Fibroblast of villous mesenchyme (primary cell): ENCODE data around the gene NECTIN4. TPM values are rescaled to one million over a fixed set of nuclear protein-coding genes. Genes with fewer than 3 reads are reported as not detected.
"Not testable (repeated sequence)": the region's sequence is repeated elsewhere in the genome, so short reads cannot be mapped to it uniquely, and the experiment has no call there.

Experiments
- DNase-seq: peaks from one replicate; pipeline ENCODE4 v3.0.0-alpha.2; 2010; ENCODE audit warnings: low read depth
- H3K4me3 ChIP-seq: 2 replicates; pipeline ENCODE4 v1.5.1; 2011; ENCODE audit warnings: low read depth, mild to moderate bottlenecking, low read length
- total RNA-seq: library from RNA; depleted of rRNA; stranded (reverse); fragments of >200 nt; gene quantifications from 2 replicates; pipeline ENCODE4 v1.2.3, GENCODE V29; 2012
- TF ChIP-seq, protein P1 (sequence below): IDR thresholded peaks from 2 replicates; pipeline ENCODE4 v1.5.1; 2012; ENCODE audit warnings: low read depth, mild to moderate bottlenecking, low read length; ENCODE audit not compliant: insufficient read depth

NECTIN4 gene
- total RNA-seq, 1 donor = 2.6 TPM

GRCh38 chr1:161119092-161119903 lies 29.9 kb upstream of the NECTIN4 start:
- TF ChIP-seq, protein P1, sequence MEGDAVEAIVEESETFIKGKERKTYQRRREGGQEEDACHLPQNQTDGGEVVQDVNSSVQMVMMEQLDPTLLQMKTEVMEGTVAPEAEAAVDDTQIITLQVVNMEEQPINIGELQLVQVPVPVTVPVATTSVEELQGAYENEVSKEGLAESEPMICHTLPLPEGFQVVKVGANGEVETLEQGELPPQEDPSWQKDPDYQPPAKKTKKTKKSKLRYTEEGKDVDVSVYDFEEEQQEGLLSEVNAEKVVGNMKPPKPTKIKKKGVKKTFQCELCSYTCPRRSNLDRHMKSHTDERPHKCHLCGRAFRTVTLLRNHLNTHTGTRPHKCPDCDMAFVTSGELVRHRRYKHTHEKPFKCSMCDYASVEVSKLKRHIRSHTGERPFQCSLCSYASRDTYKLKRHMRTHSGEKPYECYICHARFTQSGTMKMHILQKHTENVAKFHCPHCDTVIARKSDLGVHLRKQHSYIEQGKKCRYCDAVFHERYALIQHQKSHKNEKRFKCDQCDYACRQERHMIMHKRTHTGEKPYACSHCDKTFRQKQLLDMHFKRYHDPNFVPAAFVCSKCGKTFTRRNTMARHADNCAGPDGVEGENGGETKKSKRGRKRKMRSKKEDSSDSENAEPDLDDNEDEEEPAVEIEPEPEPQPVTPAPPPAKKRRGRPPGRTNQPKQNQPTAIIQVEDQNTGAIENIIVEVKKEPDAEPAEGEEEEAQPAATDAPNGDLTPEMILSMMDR = peak; percentile 56
- peak overlapping the region; percentile 88 for H3K4me3 ChIP-seq
- DNase-seq = peak; percentile 84

DNA sequence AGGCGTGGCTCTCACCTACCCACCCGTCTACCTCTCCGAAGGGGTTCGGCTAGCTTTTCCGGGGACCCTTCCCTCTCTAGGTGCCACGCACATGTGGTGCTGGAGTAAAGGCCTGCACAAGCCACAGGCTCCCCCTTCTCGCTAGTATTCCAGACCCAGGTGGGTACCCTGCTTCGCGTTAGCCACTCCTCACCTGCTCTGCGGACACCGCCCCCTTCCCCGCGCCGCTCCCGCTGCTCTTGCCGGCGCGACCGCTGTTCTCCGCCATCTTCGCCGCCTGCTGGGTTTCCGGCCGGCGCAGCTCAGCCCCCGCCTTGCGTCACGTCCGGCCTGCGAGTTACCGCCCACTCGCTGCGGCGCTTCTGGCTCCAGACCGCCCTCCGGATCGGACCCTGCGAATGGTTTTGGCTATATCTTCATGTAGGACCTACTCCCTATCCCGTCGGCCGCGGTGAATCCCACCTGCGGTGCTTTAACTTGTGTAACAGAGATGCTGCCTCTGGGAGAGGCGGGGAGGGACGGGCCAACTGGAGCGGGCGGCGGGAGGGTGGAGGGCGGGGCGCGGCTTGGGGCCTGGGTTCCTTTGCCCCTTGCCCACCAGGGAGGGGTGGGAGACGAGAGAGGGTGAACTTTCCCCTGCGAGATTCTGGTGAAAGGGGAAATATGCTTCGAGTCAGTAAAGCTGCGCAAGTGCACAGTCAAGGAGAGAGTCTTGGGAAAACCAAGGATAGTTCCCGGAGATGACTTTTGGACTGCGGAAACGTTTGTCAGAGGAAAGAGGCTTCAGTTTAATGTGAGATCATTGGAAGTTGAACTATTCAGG lies 28.6 kb upstream of the NECTIN4 start, which contains the start of the genes NIT1 and PFDN2:
NIT1 (plus strand) TSS at position 347 of the 823 bp plus-strand sequence; CDS start at position 419, 72 bp downstream.
PFDN2 (minus strand) TSS at position 279 of the 823 bp plus-strand sequence; CDS start at position 268, 11 bp downstream.
- H3K4me3 ChIP-seq = peak within 1 kb of the TSS; percentile 88
- peak; percentile 87 for DNase-seq
- TF ChIP-seq, protein P1 = no peak

- H3K4me3 ChIP-seq, DNase-seq: not testable (repeated sequence)
These were observed 26.6 kb upstream of the NECTIN4 start for GRCh38 chr1:161115961-161116360.

DNA sequence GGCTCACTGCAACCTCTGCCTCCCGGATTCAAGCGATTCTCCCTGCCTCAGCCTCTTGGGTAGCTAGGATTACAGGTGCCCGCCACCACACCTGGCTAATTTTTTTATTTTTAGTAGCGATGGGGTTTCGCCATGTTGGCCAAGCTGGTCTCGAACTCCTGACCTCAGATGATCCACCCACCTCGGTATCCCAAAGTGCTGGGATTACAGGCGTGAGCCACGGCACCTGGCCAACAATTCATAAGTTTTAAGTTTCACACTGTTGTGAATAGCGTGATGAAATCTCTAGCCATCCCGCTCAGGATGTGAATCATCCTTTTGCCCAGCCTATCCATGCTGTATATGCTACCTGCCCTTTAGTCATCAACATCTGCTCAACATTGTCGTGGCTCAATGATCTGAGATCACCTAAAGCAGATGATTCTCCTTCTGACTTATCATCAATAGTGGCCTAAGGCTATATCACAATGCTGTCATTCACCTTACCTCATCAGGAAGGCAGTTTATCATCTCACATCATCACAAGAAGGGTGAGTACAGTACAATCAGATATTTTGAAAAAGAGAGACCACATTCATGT lies 25.9 kb upstream of the NECTIN4 start:
- TF ChIP-seq, protein P1 = no peak
- DNase-seq = peak; percentile 91
- no peak overlapping the region for H3K4me3 ChIP-seq

DNA sequence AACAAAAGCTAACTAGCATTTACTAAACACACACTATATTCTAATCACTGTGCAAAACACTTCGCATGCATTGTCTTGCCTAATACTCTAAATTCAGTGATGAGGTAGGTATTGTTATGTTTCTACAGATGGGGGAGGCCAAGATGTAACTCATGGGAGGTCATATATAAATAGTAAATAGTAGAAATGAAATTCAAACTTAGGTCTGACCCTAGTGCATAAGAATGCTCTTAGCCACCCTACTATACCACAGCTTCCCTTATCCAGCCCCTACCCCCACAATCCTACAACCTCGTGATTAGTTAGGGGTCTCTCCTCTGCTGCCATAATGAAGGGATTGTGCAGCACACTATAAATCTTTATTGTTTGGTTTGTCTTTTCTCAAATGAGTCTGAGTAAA lies 25.2 kb upstream of the NECTIN4 start:
- no peak overlapping the region for H3K4me3 ChIP-seq
- TF ChIP-seq, protein P1 = no peak
- DNase-seq = peak; percentile 27

- DNase-seq = no peak
- H3K4me3 ChIP-seq = no peak overlapping the region
- TF ChIP-seq, protein P1 = no peak
These were observed 24.6 kb upstream of the NECTIN4 start for GRCh38 chr1:161113915-161114314.

DNA sequence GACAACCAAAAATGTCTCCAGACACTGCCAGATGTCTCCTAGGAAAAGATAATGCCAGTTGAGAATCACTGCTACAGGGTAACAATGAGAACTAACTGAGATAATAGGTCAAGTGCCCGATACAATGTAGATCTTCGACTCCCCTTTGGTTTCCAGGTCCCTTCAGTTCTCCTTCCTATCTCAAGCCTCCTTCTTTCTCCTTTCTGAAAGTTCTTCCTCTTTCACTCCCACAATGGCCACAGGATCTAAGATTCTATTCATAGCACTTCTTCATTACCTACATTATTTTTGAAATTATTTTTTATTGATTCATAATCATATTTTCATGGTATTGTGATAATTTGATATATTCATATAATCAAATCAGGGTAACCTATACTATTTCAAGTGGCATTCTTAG lies 22.2 kb upstream of the NECTIN4 start:
- TF ChIP-seq, protein P1 = no peak
- H3K4me3 ChIP-seq = no peak overlapping the region
- DNase-seq = no peak
